Measurements from ENCODE around the gene AASDHPPT.

The AASDHPPT gene

DNA sequence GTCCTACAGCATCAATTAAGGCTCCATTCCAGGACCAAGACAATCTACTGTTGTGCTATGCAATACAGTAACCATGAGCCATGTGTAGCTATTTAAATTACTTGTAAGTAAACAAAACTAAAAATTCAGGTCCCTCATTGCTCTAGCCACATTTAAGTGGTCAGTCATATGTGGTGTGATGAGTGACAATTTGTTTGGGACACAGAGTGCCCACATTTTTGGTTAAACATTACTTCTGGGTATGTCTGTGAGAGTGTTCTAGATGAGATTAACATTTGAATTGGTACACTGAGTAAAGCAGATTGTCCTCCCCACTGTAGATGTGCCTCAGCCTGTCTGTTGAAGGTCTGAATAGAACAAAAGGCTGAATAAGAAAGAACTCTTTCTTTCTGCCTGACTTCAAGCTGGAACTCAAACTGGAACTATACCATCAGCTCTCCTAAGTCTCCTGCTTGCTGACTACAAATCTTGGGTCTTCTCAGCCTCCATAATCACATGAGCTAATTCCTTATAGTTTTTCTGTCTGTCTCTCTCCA lies 16.1 kb upstream of the AASDHPPT start:
- DNase-seq, result no peak
- no peaks in the 10 kb centered on the region for H3K27me3 ChIP-seq (ENCODE audit: insufficient read depth, low read length, poor library complexity)
- H4K8ac ChIP-seq (ENCODE audit: low read depth, low read length), result no peak overlapping the region
- H3K4ac ChIP-seq (ENCODE audit: low read depth, low read length), result no peak overlapping the region
- H3K9ac ChIP-seq (ENCODE audit: low read length), result no peak overlapping the region
- no peak overlapping the region for H3K18ac ChIP-seq (ENCODE audit: low read length)
- no peak overlapping the region for H3K4me3 ChIP-seq (ENCODE audit: low read length)
- H2BK15ac ChIP-seq (replicated peaks; ENCODE audit: low read depth), result no peak overlapping the region
- H3K79me1 ChIP-seq (ENCODE audit: low read length), result no peaks in the 10 kb centered on the region
- no peak overlapping the region for H2AK5ac ChIP-seq (ENCODE audit: low read length)
- no peak overlapping the region for H3K27ac ChIP-seq (ENCODE audit: low read depth, low read length)
- no peak overlapping the region for H3K4me2 ChIP-seq (ENCODE audit: low read length)
- H3K36me3 ChIP-seq (ENCODE audit: control insufficient read depth, insufficient read depth, low read length), result no peaks in the 10 kb centered on the region
- H2BK5ac ChIP-seq (ENCODE audit: low read length), result no peak overlapping the region
- H3K4me1 ChIP-seq (ENCODE audit: control insufficient read depth, low read depth, low read length), result no peaks in the 10 kb centered on the region
- no peak overlapping the region for H3K23ac ChIP-seq (ENCODE audit: low read length)
- H3K56ac ChIP-seq (ENCODE audit: low read length), result no peak overlapping the region
- H4K5ac ChIP-seq (ENCODE audit: low read length), result no peak overlapping the region
- H3K79me2 ChIP-seq (ENCODE audit: control insufficient read depth, insufficient read depth, low read length), result no peaks in the 10 kb centered on the region
- H2BK120ac ChIP-seq (ENCODE audit: low read depth, low read length), result no peak overlapping the region

DNA sequence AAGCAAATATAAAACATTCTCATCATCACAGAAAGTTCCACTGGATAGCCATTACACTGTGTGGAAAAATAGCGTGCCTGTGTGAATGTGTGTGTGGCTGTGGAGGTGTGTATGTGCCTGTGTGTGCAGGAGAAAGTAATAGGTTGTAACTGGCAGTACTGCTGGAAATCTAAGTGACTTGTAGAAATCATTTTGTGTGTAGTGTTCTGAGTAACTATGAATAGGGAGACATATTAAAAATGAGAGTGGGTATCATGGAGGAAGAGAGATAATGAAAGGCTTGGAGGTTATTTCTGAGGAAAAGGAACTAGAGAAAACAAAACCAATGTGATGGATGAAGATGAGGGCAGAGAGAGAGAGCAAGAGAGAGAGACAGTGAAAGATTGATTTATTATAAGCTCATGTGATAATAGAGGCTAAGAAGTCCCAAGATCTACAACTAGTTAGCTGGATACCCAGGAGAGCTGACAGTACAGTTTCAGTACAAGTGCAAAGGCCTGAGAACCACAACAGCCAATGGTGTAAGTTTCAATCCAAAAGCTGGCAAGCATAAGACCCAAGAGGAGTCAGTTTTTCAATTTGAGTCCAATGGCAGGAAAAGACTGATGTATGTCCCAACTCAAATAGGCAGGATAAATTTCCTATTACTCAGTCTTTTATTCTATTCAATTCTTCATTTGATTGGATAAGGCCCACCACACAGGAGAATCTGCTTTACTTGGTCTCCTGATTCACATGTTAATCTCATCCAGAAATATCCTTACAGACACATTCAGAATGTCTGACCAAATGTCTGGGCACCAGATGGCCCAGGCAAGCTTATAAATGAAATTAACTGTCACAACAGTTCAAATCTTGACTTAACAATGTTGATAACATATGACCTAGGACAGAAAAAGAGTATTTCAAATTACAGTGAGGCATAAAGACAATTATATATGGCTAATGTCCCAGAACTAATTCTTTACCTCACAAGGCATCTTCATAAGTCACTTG lies 15.2 kb upstream of the AASDHPPT start:
- Histone ChIP-seq H3K4me1 (ENCODE audit: control insufficient read depth, low read depth, low read length) (no peaks in the 10 kb centered on the region), H3K27ac (ENCODE audit: low read depth, low read length) (no peak overlapping the region), H2AK5ac (ENCODE audit: low read length) (no peak overlapping the region), H3K27me3 (ENCODE audit: insufficient read depth, low read length, poor library complexity) (no peaks in the 10 kb centered on the region), H4K8ac (ENCODE audit: low read depth, low read length) (no peak overlapping the region), H2BK120ac (ENCODE audit: low read depth, low read length) (no peak overlapping the region), H3K18ac (ENCODE audit: low read length) (no peak overlapping the region), H4K5ac (ENCODE audit: low read length) (no peak overlapping the region), H3K36me3 (ENCODE audit: control insufficient read depth, insufficient read depth, low read length) (no peaks in the 10 kb centered on the region), H3K79me2 (ENCODE audit: control insufficient read depth, insufficient read depth, low read length) (no peaks in the 10 kb centered on the region), H3K4me2 (ENCODE audit: low read length) (no peak overlapping the region), H2BK15ac (replicated peaks; ENCODE audit: low read depth) (no peak overlapping the region), H3K9ac (ENCODE audit: low read length) (no peak overlapping the region), H3K4ac (ENCODE audit: low read depth, low read length) (no peak overlapping the region), H3K79me1 (ENCODE audit: low read length) (no peaks in the 10 kb centered on the region), H3K4me3 (ENCODE audit: low read length) (no peak overlapping the region), H3K23ac (ENCODE audit: low read length) (no peak overlapping the region), H3K56ac (ENCODE audit: low read length) (no peak overlapping the region), H2BK5ac (ENCODE audit: low read length) (no peak overlapping the region)
- DNase-seq, result no peak
- WGBS (ENCODE audit: extremely low coverage, insufficient coverage, low lambda C conversion rate), result no CpG with 5 or more reads among the region's 1 CpG

DNA sequence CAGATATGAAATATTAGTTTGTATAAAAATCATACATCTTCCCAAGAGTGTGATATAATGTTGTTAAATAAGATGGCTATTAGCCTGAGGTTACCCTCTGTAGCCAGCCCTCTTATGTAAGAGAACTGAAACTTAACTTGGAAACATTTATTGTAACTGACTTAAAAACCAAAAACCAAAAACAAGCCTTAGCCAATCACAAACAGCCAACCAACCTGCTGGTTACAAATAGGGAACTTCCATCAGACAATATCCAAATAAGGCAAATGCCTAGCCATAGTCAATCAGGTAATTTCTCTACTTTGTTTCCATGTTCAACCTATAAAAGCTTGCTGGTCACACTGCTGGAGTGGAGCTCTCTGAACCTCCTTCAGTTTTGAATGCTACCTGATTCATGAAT lies 14.5 kb upstream of the AASDHPPT start:
- no peak overlapping the region for H2BK15ac ChIP-seq (replicated peaks; ENCODE audit: low read depth)
- no peak overlapping the region for H3K18ac ChIP-seq (ENCODE audit: low read length)
- H3K23ac ChIP-seq (ENCODE audit: low read length), result no peak overlapping the region
- H4K5ac ChIP-seq (ENCODE audit: low read length), result no peak overlapping the region
- no peaks in the 10 kb centered on the region for H3K4me1 ChIP-seq (ENCODE audit: control insufficient read depth, low read depth, low read length)
- H2AK5ac ChIP-seq (ENCODE audit: low read length), result no peak overlapping the region
- no peak overlapping the region for H4K8ac ChIP-seq (ENCODE audit: low read depth, low read length)
- no peaks in the 10 kb centered on the region for H3K79me2 ChIP-seq (ENCODE audit: control insufficient read depth, insufficient read depth, low read length)
- no peak overlapping the region for H2BK120ac ChIP-seq (ENCODE audit: low read depth, low read length)
- H3K9ac ChIP-seq (ENCODE audit: low read length), result no peak overlapping the region
- no peak overlapping the region for H3K27ac ChIP-seq (ENCODE audit: low read depth, low read length)
- H3K27me3 ChIP-seq (ENCODE audit: insufficient read depth, low read length, poor library complexity), result no peaks in the 10 kb centered on the region
- DNase-seq, result no peak
- no peaks in the 10 kb centered on the region for H3K79me1 ChIP-seq (ENCODE audit: low read length)
- H3K4ac ChIP-seq (ENCODE audit: low read depth, low read length), result no peak overlapping the region
- no peak overlapping the region for H2BK5ac ChIP-seq (ENCODE audit: low read length)
- H3K36me3 ChIP-seq (ENCODE audit: control insufficient read depth, insufficient read depth, low read length), result no peaks in the 10 kb centered on the region
- no peak overlapping the region for H3K4me2 ChIP-seq (ENCODE audit: low read length)
- no peak overlapping the region for H3K56ac ChIP-seq (ENCODE audit: low read length)
- H3K4me3 ChIP-seq (ENCODE audit: low read length), result no peak overlapping the region

DNA sequence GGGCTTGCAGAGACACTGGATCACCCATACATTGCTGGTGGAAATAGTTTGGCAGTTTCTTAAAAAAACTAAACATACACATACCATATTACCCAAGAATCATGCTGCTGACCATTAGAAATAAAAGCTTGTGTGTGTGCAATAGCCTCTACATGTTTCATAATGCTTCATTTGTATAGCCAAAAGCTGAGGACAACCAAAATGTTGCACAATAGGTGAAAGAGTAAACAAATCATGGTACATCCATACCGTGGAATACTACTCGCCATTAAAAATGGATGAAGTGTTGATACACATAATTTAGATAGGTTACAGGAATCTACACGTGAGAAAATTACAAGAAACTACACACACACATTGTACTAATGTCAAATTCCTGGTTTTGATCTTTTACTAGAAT lies 6.9 kb upstream of the AASDHPPT start:
- no peak overlapping the region for H3K27ac ChIP-seq (ENCODE audit: low read depth, low read length)
- no peak overlapping the region for H3K4me3 ChIP-seq (ENCODE audit: low read length)
- WGBS (ENCODE audit: extremely low coverage, insufficient coverage, low lambda C conversion rate), result no CpG with 5 or more reads among the region's 3 CpGs

DNA sequence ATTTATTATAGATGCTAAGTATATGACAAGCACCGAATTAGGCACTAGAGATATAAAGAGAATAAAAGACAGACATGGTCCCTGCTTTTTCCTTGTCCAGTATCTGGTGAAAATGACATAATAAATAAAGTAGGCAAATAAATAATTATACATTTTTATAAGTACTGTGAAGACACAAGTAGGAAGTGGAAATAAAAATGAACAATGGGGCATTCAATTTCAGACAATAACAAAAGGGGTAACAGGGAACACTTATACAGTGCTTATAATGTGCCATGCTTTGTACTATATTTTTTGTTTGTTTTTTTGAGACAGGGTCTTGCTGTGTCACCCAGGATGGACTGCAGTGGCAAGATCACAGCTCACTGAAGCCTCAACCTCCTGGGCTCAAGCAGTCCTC lies 4.7 kb upstream of the AASDHPPT start:
- no peak overlapping the region for H4K5ac ChIP-seq (ENCODE audit: low read length)
- H3K4me2 ChIP-seq (ENCODE audit: low read length), result no peak overlapping the region
- H2BK5ac ChIP-seq (ENCODE audit: low read length), result no peak overlapping the region
- no peak overlapping the region for H2BK15ac ChIP-seq (replicated peaks; ENCODE audit: low read depth)
- H3K23ac ChIP-seq (ENCODE audit: low read length), result no peak overlapping the region
- no peak overlapping the region for H3K4me3 ChIP-seq (ENCODE audit: low read length)
- no peak overlapping the region for H3K4ac ChIP-seq (ENCODE audit: low read depth, low read length)
- H2AK5ac ChIP-seq (ENCODE audit: low read length), result no peak overlapping the region
- no peak overlapping the region for H3K18ac ChIP-seq (ENCODE audit: low read length)
- H3K9ac ChIP-seq (ENCODE audit: low read length), result no peak overlapping the region
- no peak for DNase-seq
- no peaks in the 10 kb centered on the region for H3K4me1 ChIP-seq (ENCODE audit: control insufficient read depth, low read depth, low read length)
- no CpG with 5 or more reads among the region's 1 CpG for WGBS (ENCODE audit: extremely low coverage, insufficient coverage, low lambda C conversion rate)
- peaks cover 3% of the 10 kb centered on the region for H3K79me2 ChIP-seq (ENCODE audit: control insufficient read depth, insufficient read depth, low read length)
- no peak overlapping the region for H2BK120ac ChIP-seq (ENCODE audit: low read depth, low read length)
- H3K79me1 ChIP-seq (ENCODE audit: low read length), result no peaks in the 10 kb centered on the region
- H3K27me3 ChIP-seq (ENCODE audit: insufficient read depth, low read length, poor library complexity), result no peaks in the 10 kb centered on the region
- H3K36me3 ChIP-seq (ENCODE audit: control insufficient read depth, insufficient read depth, low read length), result no peaks in the 10 kb centered on the region
- no peak overlapping the region for H4K8ac ChIP-seq (ENCODE audit: low read depth, low read length)
- H3K56ac ChIP-seq (ENCODE audit: low read length), result no peak overlapping the region
- no peak overlapping the region for H3K27ac ChIP-seq (ENCODE audit: low read depth, low read length)

More for the DNA sequence above, 6.9 kb upstream of the AASDHPPT start:
- DNase-seq, result no peak
- no peak overlapping the region for H3K9ac ChIP-seq (ENCODE audit: low read length)
- no peak overlapping the region for H2BK5ac ChIP-seq (ENCODE audit: low read length)
- H3K79me1 ChIP-seq (ENCODE audit: low read length), result no peaks in the 10 kb centered on the region
- H4K5ac ChIP-seq (ENCODE audit: low read length), result no peak overlapping the region
- H3K56ac ChIP-seq (ENCODE audit: low read length), result no peak overlapping the region
- H3K18ac ChIP-seq (ENCODE audit: low read length), result no peak overlapping the region
- no peak overlapping the region for H2AK5ac ChIP-seq (ENCODE audit: low read length)
- H4K8ac ChIP-seq (ENCODE audit: low read depth, low read length), result no peak overlapping the region
- H3K79me2 ChIP-seq (ENCODE audit: control insufficient read depth, insufficient read depth, low read length), result no peaks in the 10 kb centered on the region
- H2BK15ac ChIP-seq (replicated peaks; ENCODE audit: low read depth), result no peak overlapping the region
- no peak overlapping the region for H3K4ac ChIP-seq (ENCODE audit: low read depth, low read length)
- H3K27me3 ChIP-seq (ENCODE audit: insufficient read depth, low read length, poor library complexity), result no peaks in the 10 kb centered on the region
- H3K23ac ChIP-seq (ENCODE audit: low read length), result no peak overlapping the region
- no peaks in the 10 kb centered on the region for H3K4me1 ChIP-seq (ENCODE audit: control insufficient read depth, low read depth, low read length)
- H3K4me2 ChIP-seq (ENCODE audit: low read length), result no peak overlapping the region
- H2BK120ac ChIP-seq (ENCODE audit: low read depth, low read length), result no peak overlapping the region
- no peaks in the 10 kb centered on the region for H3K36me3 ChIP-seq (ENCODE audit: control insufficient read depth, insufficient read depth, low read length)
